Astrocyte of the cerebellum (primary cell): ENCODE data around the gene PCID2.

ENCODE experiments used
- DNase-seq: peaks from one replicate; pipeline ENCODE4 v3.0.0-alpha.2; 2011; ENCODE audit warnings: low read depth
- H3K4me3 ChIP-seq: 2 replicates; pipeline ENCODE4 v1.5.1; 2011; ENCODE audit warnings: mild to moderate bottlenecking, low read depth, low read length, moderate library complexity
- CTCF ChIP-seq: IDR thresholded peaks from 2 replicates; pipeline ENCODE4 v1.5.1; 2012; ENCODE audit warnings: low read length, low read depth, moderate library complexity, mild to moderate bottlenecking; ENCODE audit errors: missing control alignments
- in situ Hi-C: cut with HindIII; loops from 2 replicates; pipeline ENCODE4 v1.10.0; 2017; ENCODE audit warnings: low sequenced_read_pairs

Gene PCID2

GRCh38 chr13:113202912-113203311 is 5.6 kb downstream of the PCID2 start:
- in situ Hi-C loops, result no loop called here
- no peak for TF ChIP-seq CTCF
- no peak for DNase-seq
- no peak overlapping the region for H3K4me3 ChIP-seq

DNA sequence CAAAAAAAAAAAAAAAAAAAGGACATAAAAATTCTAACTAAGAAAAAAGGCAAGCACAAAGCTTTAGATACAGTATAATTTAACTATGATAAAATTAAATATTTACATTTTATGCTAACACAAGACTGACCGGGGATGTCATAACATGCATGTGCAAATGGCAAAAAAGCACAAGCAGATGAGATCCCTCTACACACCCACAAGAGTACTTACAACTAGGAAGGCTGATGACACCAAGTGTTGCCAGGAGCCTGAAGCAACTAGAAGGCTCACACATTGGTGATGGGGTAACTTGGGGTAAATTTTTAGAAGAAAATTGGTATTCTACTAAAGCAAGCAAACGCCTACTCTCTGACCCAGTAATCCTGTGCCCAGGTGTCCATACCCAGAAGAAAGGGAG is 6.7 kb downstream of the PCID2 start:
- in situ Hi-C loops, result no loop called here
- DNase-seq, result no peak
- no peak for TF ChIP-seq CTCF
- no peak overlapping the region for H3K4me3 ChIP-seq

GRCh38 chr13:113196970-113197737 is 11.3 kb downstream of the PCID2 start:
- no peak for DNase-seq
- H3K4me3 ChIP-seq, result no peak overlapping the region
- in situ Hi-C loops, result no loop called here
- no peak for TF ChIP-seq CTCF

DNA sequence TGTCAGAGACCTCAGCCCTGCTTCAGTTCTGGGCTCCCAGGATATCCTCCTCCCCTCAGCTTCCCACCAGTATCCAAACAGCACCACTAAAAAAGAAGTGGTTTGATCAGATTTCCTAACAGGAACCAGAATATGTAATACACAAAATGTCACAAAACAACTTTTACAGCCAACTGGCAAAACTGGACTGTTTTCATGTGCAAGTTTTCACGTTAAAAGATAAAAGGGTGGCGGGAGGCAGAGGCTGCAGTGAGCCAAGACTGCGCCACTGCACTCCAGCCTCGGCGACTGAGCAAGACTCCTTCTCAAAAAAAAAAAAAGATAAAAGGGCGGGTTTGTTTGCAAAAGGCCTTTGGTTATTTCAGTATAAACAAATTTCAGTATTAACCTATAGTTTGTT is 13.1 kb downstream of the PCID2 start:
- no peak for DNase-seq
- in situ Hi-C loops, result no loop called here
- TF ChIP-seq CTCF, result no peak
- H3K4me3 ChIP-seq, result no peak overlapping the region

GRCh38 chr13:113192902-113193301 is 15.6 kb downstream of the PCID2 start:
- H3K4me3 ChIP-seq, result no peak overlapping the region
- DNase-seq, result no peak
- TF ChIP-seq CTCF, result no peak
- in situ Hi-C loops, result no loop called here

DNA sequence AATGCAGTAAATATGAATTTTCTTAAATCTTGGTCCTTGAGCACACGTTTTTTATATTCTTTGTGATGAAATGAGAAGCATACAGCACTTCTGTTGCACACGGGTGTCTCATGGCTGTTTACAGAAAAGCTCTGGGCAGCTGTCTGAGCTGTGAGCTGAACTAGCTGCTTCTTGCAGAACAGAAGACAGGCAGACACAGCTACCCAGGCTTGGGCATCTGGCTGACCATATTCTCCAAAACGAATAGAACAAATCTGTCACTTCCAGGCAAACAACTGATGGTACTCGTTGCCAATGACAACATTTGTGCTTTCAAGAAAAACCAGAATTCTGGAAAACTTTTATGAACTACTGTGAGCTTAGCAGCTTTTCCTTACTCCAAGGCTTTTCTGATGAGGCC is 16.2 kb downstream of the PCID2 start:
- in situ Hi-C loops, result no loop called here
- no peak overlapping the region for H3K4me3 ChIP-seq

More for the DNA sequence above, 16.2 kb downstream of the PCID2 start:
- TF ChIP-seq CTCF, result no peak
- no peak for DNase-seq
